ENCODE data around the gene HNF1A. TPM values are rescaled to one million over a fixed set of nuclear protein-coding genes. Genes with fewer than 3 reads are reported as not detected.

HNF1A gene
- total and polyA plus RNA-seq, 2 of the 13 experiments (the other 11 are each of a cell fraction or from before 2014, with no cell fraction given) = 13.4 to 34.7 TPM

DNA sequence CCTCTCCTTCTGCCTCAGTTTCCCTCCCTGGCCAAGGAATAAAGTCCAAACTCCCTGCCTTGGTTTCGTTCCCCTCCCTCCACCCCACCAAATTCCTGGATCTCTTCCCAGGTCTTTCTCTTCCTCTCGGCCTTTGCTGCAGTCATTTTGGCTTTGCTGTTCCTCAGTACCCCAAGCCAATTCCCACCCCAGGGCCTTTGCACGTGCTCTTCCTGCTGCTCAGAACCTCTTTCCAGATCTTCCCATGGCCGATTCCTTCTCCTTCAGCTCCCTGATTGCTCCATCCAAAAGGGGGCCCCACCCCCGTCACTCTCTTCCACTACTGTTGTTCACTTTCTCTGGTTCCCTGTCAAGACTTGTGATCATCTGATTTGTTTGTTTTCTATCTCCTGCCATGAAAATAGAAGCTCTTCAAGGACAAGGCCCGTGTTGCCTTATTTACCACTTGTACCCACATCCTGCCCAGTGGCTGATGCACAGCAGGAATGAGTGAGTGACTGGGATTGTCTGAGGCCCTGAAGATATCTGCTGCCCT, 3.1 kb downstream of the HNF1A start (continued):
- TF ChIP-seq GABPA (IDR thresholded peaks at IDR 0.05; ENCODE audit: low read depth, low read length) (no peak), GABPA (CRISPR knock-in tag; IDR thresholded peaks at IDR 0.05; ENCODE audit: low read depth) (peak; percentile 43; the same call in 1 of the 2 replicates), NBN (conservative IDR thresholded peaks at IDR 0.05) (no peak), MAF1 (CRISPR knock-in tag; IDR thresholded peaks at IDR 0.05; ENCODE audit: borderline replicate concordance) (no peak), ZNF44 (CRISPR knock-in tag; IDR thresholded peaks at IDR 0.05) (no peak), RFX3 (CRISPR knock-in tag; IDR thresholded peaks at IDR 0.05) (no peak), ZNF550 (CRISPR knock-in tag; IDR thresholded peaks at IDR 0.05; ENCODE audit: borderline replicate concordance) (no peak), ZNF747 (CRISPR knock-in tag; IDR thresholded peaks at IDR 0.05; ENCODE audit: borderline replicate concordance) (no peak), POLR2G (IDR thresholded peaks at IDR 0.05; ENCODE audit: low read depth, low read length) (no peak), ESRRA (CRISPR knock-in tag; IDR thresholded peaks at IDR 0.05; ENCODE audit: low read depth) (no peak), NFE2L2 (IDR thresholded peaks at IDR 0.05; ENCODE audit: low read length) (no peak)
- TF ChIP-seq, protein P1, sequence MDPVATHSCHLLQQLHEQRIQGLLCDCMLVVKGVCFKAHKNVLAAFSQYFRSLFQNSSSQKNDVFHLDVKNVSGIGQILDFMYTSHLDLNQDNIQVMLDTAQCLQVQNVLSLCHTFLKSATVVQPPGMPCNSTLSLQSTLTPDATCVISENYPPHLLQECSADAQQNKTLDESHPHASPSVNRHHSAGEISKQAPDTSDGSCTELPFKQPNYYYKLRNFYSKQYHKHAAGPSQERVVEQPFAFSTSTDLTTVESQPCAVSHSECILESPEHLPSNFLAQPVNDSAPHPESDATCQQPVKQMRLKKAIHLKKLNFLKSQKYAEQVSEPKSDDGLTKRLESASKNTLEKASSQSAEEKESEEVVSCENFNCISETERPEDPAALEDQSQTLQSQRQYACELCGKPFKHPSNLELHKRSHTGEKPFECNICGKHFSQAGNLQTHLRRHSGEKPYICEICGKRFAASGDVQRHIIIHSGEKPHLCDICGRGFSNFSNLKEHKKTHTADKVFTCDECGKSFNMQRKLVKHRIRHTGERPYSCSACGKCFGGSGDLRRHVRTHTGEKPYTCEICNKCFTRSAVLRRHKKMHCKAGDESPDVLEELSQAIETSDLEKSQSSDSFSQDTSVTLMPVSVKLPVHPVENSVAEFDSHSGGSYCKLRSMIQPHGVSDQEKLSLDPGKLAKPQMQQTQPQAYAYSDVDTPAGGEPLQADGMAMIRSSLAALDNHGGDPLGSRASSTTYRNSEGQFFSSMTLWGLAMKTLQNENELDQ (CRISPR knock-in tag; IDR thresholded peaks at IDR 0.05; ENCODE audit: borderline replicate concordance) = no peak
- TF ChIP-seq, protein P2, sequence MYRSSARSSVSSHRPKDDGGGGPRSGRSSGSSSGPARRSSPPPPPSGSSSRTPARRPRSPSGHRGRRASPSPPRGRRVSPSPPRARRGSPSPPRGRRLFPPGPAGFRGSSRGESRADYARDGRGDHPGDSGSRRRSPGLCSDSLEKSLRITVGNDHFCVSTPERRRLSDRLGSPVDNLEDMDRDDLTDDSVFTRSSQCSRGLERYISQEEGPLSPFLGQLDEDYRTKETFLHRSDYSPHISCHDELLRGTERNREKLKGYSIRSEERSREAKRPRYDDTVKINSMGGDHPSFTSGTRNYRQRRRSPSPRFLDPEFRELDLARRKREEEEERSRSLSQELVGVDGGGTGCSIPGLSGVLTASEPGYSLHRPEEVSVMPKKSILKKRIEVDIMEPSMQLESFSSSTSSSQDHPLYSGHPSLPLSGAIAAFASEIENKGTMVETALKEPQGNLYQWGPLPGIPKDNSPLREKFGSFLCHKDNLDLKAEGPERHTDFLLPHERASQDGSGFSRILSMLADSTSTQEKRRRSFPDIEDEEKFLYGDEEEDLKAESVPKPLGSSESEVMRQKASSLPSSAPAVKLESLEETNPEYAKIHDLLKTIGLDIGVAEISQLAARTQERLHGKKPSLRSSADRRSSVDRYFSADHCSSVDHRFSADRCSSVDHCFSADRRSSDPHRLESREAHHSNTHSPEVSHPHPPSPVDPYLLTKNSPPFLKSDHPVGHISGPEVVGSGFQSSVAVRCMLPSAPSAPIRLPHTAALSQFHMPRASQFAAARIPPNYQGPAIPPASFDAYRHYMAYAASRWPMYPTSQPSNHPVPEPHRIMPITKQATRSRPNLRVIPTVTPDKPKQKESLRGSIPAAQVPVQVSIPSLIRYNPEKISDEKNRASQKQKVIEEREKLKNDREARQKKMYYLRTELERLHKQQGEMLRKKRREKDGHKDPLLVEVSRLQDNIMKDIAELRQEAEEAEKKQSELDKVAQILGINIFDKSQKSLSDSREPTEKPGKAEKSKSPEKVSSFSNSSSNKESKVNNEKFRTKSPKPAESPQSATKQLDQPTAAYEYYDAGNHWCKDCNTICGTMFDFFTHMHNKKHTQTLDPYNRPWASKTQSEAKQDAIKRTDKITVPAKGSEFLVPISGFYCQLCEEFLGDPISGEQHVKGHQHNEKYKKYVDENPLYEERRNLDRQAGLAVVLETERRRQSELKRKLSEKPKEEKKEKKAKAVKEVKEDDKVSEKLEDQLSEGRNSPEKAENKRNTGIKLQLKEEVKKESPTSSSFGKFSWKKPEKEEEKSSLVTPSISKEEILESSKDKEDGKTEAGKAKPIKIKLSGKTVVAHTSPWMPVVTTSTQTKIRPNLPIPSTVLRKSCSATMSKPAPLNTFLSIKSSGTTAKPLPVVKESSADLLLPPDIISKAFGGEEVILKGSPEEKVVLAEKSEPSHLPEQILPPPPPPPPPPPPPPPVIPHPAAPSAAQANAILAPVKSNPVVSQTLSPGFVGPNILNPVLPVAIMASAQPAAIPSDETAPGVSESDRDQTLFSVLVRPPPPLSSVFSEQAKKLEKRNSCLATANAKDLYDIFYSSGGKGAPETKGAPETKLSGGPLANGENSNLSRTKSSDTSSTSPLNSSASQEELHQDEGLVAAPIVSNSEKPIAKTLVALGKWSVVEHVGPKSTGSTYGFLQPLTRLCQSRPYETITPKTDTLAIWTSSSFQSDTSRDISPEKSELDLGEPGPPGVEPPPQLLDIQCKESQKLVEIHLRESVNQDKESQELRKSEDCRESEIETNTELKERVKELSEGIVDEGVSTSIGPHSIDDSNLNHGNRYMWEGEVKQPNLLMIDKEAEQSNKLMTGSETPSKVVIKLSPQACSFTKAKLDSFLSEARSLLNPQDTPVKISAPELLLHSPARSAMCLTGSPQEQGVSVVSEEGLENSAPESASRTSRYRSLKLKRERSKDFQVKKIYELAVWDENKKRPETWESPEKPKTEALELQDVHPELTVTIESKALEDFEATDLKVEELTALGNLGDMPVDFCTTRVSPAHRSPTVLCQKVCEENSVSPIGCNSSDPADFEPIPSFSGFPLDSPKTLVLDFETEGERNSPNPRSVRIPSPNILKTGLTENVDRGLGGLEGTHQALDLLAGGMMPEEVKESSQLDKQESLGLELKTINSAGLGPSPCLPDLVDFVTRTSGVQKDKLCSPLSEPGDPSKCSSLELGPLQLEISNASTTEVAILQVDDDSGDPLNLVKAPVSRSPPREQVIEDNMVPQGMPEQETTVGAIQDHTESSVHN (CRISPR knock-in tag; IDR thresholded peaks at IDR 0.05) = 0 out of 2 replicates have a peak, but pooled peaks have one; percentile 23
- TF ChIP-seq, protein P3, sequence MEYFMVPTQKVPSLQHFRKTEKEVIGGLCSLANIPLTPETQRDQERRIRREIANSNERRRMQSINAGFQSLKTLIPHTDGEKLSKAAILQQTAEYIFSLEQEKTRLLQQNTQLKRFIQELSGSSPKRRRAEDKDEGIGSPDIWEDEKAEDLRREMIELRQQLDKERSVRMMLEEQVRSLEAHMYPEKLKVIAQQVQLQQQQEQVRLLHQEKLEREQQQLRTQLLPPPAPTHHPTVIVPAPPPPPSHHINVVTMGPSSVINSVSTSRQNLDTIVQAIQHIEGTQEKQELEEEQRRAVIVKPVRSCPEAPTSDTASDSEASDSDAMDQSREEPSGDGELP (IDR thresholded peaks at IDR 0.05; ENCODE audit: borderline replicate concordance, low read depth) = peak; percentile 28; the same call in 1 of the 2 replicates
- TF ChIP-seq, protein P4, sequence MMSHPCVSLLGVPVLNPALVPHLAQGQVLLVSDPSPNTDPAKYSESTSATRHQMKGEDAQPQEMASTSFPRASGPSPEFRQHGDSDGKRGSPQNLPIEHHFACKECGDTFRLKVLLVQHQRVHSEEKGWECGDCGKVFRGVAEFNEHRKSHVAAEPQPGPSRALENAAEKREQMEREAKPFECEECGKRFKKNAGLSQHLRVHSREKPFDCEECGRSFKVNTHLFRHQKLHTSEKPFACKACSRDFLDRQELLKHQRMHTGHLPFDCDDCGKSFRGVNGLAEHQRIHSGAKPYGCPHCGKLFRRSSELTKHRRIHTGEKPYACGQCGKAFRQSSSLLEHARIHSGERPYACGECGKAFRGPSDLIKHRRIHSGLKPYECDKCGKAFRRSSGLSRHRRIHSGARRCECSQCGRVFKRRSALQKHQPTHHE (CRISPR knock-in tag; IDR thresholded peaks at IDR 0.05; ENCODE audit: borderline replicate concordance) = no peak
- TF ChIP-seq, protein P5, sequence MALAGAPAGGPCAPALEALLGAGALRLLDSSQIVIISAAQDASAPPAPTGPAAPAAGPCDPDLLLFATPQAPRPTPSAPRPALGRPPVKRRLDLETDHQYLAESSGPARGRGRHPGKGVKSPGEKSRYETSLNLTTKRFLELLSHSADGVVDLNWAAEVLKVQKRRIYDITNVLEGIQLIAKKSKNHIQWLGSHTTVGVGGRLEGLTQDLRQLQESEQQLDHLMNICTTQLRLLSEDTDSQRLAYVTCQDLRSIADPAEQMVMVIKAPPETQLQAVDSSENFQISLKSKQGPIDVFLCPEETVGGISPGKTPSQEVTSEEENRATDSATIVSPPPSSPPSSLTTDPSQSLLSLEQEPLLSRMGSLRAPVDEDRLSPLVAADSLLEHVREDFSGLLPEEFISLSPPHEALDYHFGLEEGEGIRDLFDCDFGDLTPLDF (CRISPR knock-in tag; IDR thresholded peaks at IDR 0.05) = no peak

Measured in HepG2 (cell line).